ENCODE results near the gene ROBO1. TPM values are rescaled to one million over a fixed set of nuclear protein-coding genes. Genes with fewer than 3 reads are reported as not detected.

Gene ROBO1
- total and polyA plus RNA-seq, 2 donors (not counting 1 experiment from before 2014, with no cell fraction given): 0.27 to 3.2 TPM

- no peaks in the 10 kb centered on the region for H3K4me1 Mint-ChIP-seq
- intact Hi-C loops (cut with micrococcal nuclease): no loop called here
- Histone ChIP-seq H3K36me3 (replicated peaks in 1 of 2; ENCODE audit: control extremely low read depth in 1 of 2, control insufficient read depth in 1 of 2, extremely low read depth in 1 of 2, insufficient read depth in 2 of 2, low read length in 1 of 2) (no peaks in the 10 kb centered on the region), H3K79me2 (ENCODE audit: control insufficient read depth, insufficient read depth, low read length) (no peaks in the 10 kb centered on the region), H4K20me1 (ENCODE audit: control insufficient read depth, insufficient read depth, low read length, poor library complexity, severe bottlenecking) (no peaks in the 10 kb centered on the region), H3K4me3 (ENCODE audit: control extremely low read depth in 1 of 5, extremely low read depth in 1 of 5, insufficient read depth in 1 of 5, low read depth in 2 of 5, low read length in 4 of 5) (no peak overlapping the region), H3K4me1 (ENCODE audit: control insufficient read depth in 2 of 2, insufficient read depth in 2 of 2, low read length in 2 of 2) (no peaks in the 10 kb centered on the region), H3K27me3 (replicated peaks in 1 of 4; ENCODE audit: control extremely low read depth in 1 of 4, control insufficient read depth in 3 of 4, insufficient read depth in 4 of 4, low read length in 3 of 4) (no peaks in the 10 kb centered on the region), H3K9me3 (ENCODE audit: control extremely low read depth in 1 of 3, control insufficient read depth in 2 of 3, insufficient read depth in 1 of 3, low read length in 2 of 3) (peaks cover 0 to 7% (median 0%) of the 10 kb centered on the region in 3 donors), H2AFZ (ENCODE audit: insufficient read depth, low read depth, low read length, poor library complexity, severe bottlenecking) (no peak overlapping the region), H3K9ac (ENCODE audit: low read length) (no peak overlapping the region), H3K4me2 (replicated peaks; ENCODE audit: low read depth, low read length, poor library complexity, severe bottlenecking) (no peak overlapping the region), H3K27ac (ENCODE audit: low read length in 2 of 2) (no peak overlapping the region)
- ChIA-PET POLR2A (no interaction called here), CTCF (no interaction called here)
- DNase-seq (no peak), ATAC-seq (ENCODE audit: low read depth) (no peak)
- TF ChIP-seq EZH2 (IDR thresholded peaks at IDR 0.05; ENCODE audit: borderline replicate concordance, insufficient read depth, low read depth, low read length, poor library complexity, severe bottlenecking) (no peak), CTCF (IDR thresholded peaks at IDR 0.05) (no peak)
- no CpG with 5 or more reads among the region's 1 CpG for WGBS (ENCODE audit: insufficient coverage)
- no peaks in the 10 kb centered on the region for H3K9me3 Mint-ChIP-seq (ENCODE audit: insufficient read depth)
- no peak overlapping the region for H3K27ac Mint-ChIP-seq
- no peak overlapping the region for H3K4me3 Mint-ChIP-seq
- H3K27me3 Mint-ChIP-seq: no peaks in the 10 kb centered on the region
These were observed 595.6 kb downstream of the ROBO1 start for GRCh38 chr3:79172241-79172640.

DNA sequence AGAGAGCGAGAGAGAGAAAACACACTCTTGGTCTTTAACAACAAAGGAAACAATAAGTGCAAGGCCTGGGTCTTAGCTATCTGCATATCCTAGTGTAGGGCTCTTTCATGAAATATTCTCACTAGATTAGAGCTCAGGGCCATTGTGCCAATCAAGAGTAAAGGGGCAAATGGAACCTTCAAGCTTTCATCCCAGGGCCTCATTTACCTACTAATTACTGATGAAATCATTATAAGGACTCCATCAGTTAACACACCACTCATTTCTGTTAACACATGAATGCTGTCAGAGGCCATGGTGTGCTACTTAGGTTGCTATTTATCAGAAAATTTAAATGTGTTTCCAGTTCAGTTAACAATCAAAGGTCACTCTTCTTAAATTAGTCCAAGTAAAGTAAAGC is 597.8 kb downstream of the ROBO1 start:
- Mint-ChIP-seq H3K9me3 (ENCODE audit: insufficient read depth) (peaks cover 3% of the 10 kb centered on the region), H3K27ac (no peak overlapping the region), H3K27me3 (no peaks in the 10 kb centered on the region), H3K4me1 (no peaks in the 10 kb centered on the region), H3K4me3 (no peak overlapping the region)
- ATAC-seq (ENCODE audit: low read depth) (no peak), DNase-seq (no peak)
- Histone ChIP-seq H4K20me1 (ENCODE audit: control insufficient read depth, insufficient read depth, low read length, poor library complexity, severe bottlenecking) (no peaks in the 10 kb centered on the region), H3K27me3 (replicated peaks in 1 of 4; ENCODE audit: control extremely low read depth in 1 of 4, control insufficient read depth in 3 of 4, insufficient read depth in 4 of 4, low read length in 3 of 4) (no peaks in the 10 kb centered on the region), H3K4me3 (ENCODE audit: control extremely low read depth in 1 of 5, extremely low read depth in 1 of 5, insufficient read depth in 1 of 5, low read depth in 2 of 5, low read length in 4 of 5) (no peak overlapping the region), H3K79me2 (ENCODE audit: control insufficient read depth, insufficient read depth, low read length) (no peaks in the 10 kb centered on the region), H3K4me1 (ENCODE audit: control insufficient read depth in 2 of 2, insufficient read depth in 2 of 2, low read length in 2 of 2) (no peaks in the 10 kb centered on the region), H3K4me2 (replicated peaks; ENCODE audit: low read depth, low read length, poor library complexity, severe bottlenecking) (no peak overlapping the region), H3K36me3 (replicated peaks in 1 of 2; ENCODE audit: control extremely low read depth in 1 of 2, control insufficient read depth in 1 of 2, extremely low read depth in 1 of 2, insufficient read depth in 2 of 2, low read length in 1 of 2) (no peaks in the 10 kb centered on the region), H3K9me3 (ENCODE audit: control extremely low read depth in 1 of 3, control insufficient read depth in 2 of 3, insufficient read depth in 1 of 3, low read length in 2 of 3) (peaks cover 0 to 7% (median 0%) of the 10 kb centered on the region in 3 donors), H3K27ac (ENCODE audit: low read length in 2 of 2) (no peak overlapping the region), H2AFZ (ENCODE audit: insufficient read depth, low read depth, low read length, poor library complexity, severe bottlenecking) (no peak overlapping the region), H3K9ac (ENCODE audit: low read length) (no peak overlapping the region)
- ChIA-PET POLR2A (no interaction called here), CTCF (no interaction called here)
- intact Hi-C loops (cut with micrococcal nuclease): no loop called here
- no peak for TF ChIP-seq EZH2 (IDR thresholded peaks at IDR 0.05; ENCODE audit: borderline replicate concordance, insufficient read depth, low read depth, low read length, poor library complexity, severe bottlenecking)
- no peak for TF ChIP-seq CTCF (IDR thresholded peaks at IDR 0.05)
- no CpG with 5 or more reads among the region's 1 CpG for WGBS (ENCODE audit: insufficient coverage)

Data from B cell (primary cell).